GM18867 (cell line): ENCODE measurements around the gene OGDHL.
"Not testable (repeated sequence)": the region's sequence is repeated elsewhere in the genome, so short reads cannot be mapped to it uniquely, and the experiment has no call there.

Experiments used
- ATAC-seq: cut with Tn5 transposase; IDR thresholded peaks from one replicate; pipeline ENCODE4 v1.9.1; 2021; ENCODE audit warnings: mild to moderate bottlenecking, moderate library complexity; ENCODE audit not compliant: unreplicated experiment

The OGDHL gene

DNA sequence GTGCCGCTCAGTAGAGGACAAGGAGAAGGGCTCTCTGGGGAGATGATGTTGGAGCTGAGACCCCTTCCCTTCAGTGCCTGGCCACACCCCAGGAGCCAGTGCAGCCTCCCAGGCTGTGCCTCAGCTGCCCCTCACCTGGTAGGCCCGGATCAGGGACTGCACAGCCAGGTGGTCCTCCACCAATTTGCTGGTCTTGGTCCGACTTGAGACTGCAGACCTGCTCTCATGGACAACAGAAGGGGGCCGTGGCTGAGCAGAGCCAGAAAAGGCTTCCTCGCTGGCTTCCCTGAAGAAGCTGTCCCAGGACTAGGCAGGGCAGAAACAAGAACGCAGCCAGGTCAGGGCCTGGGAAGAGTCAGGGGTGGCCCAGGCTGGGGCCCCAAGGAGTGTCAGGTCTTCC is 5.5 kb downstream of the OGDHL start:
- no peak for ATAC-seq

DNA sequence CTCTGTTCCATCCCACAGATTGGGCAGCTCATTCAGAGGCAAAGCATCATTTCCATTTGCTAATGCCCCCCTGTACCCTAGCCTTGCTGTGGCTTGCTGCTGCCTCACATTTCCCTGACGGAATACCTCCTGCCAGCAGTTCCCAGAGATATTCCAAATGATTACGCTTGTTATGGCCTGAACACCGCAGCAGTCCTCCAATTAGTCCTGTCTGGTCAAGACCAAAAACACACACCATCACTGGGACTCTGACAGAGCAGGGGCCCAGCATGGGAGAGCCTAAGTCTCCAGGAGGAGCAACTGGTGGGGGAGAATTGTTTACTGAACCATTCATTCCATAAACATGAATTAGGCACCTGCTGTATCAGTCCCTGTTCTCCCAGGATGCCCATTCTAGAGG is 6.1 kb downstream of the OGDHL start:
- ATAC-seq: no peak

DNA sequence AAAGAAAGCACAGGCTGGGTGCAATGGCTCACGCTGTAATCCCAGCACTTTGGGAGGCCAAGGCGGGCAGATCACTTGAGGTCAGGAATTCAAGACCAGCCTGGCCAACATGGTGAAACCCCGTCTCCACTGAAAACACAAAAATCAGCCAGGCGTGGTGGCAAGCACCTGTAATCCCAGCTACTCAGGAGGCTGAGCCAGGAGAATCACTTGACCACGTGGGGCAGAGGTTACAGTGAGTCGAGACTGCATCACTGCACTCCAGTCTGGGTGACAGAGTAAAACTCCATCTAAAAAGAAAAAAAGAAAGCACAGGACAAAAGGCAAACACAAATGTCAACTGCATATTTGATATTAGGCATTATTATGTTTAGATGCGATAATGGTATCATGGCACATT is 7.2 kb downstream of the OGDHL start:
- ATAC-seq: not testable (repeated sequence)

DNA sequence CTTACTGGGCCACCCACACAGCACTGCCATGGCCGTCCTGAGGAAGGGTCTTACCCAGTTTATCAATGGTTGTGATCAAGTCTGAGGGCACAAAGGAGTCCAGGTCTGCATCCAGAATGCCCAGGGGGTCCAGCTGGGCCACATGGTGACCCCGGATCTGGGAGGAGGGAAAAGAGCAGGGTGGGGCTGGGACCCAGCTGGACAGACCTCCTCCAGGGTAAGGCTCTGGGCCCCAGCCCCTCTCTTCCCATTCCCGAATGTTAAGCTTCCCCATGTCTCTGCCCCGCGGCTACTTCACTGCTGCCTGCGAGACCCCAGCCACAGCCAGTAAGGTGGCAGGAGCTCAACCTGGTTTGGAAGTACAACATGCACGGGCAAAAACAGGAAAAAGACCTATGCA is 9.5 kb downstream of the OGDHL start:
- no peak for ATAC-seq

DNA sequence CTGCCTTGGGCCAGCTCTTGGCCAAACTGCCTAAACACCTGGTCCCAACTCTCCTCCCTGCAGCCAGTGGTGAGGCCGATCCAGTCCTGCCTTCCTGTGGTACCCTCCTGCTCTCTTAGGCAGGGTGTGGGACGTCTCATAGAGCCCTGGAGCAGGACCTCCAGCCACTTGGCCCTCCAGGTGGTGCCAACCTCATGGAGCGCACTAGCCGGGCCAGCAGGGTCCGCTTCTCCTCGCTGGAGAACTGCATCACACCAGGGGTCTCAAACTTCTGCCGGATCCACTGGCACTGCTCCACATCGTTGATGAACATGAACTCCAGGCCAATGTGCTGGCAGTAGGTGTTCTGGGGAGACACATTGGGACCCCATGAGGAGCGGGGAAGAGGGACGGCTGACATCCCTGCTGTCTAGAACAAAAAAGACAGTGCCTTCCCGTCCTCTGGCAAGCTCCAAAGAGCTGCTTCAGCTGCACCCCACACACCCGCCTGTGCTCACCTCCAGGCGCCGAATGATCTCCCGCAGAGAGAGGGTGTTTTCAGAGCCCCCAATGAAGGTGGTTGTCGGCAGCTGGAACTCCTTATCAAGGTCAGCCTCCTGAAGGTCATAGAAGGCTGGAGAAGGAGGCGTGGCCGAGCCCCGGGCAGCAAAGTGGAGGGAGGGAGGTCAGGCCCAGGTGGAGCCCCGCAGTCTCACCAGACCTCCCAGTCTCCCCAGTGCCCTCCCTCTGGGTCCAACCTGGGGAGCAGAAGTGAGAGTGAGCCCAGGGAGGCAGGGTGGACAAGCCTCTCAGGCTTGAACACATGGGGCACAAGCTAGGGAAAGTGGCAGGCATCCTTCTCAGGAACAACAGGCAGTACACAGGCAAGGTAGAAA is 10.2 kb downstream of the OGDHL start:
- ATAC-seq: no peak

DNA sequence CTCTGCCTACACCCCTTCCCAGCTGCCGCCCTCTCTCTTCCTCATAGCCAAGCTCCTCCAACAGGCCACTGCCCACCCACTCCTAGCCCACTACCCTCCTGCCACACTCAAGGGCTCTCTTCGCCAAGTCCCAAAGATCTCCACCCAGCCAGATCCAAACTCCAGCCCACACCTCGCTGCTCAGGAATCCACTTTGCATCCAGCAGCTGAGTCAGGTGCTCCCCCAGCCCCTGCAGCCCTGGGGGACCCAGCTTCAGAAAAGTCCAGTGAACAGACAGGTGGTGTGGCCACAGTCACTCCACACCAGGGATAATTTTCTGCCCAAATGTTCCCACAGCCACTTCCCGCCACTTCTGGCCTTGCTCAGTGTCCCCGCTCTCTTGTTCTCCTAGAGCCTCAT is 10.9 kb downstream of the OGDHL start:
- ATAC-seq: no peak

DNA sequence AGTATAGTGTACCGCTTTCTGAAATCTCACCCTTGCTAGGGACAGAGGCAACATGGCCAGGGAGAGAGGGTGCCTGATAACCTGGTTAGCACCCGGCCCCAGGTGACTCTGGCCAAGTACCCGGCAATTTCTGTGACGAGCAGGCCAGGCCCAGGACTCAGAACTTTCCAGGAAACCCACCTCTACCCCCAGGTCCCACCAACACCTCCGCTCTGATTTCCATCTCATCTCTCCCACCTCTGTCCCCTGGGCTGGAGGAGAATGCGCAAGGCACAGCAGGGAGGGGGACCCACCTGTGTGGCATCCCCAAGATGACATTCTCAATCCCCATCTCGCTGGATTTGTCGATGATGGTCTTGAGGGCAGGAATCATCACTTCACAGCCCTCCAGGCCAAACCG is 11.6 kb downstream of the OGDHL start:
- ATAC-seq: no peak

DNA sequence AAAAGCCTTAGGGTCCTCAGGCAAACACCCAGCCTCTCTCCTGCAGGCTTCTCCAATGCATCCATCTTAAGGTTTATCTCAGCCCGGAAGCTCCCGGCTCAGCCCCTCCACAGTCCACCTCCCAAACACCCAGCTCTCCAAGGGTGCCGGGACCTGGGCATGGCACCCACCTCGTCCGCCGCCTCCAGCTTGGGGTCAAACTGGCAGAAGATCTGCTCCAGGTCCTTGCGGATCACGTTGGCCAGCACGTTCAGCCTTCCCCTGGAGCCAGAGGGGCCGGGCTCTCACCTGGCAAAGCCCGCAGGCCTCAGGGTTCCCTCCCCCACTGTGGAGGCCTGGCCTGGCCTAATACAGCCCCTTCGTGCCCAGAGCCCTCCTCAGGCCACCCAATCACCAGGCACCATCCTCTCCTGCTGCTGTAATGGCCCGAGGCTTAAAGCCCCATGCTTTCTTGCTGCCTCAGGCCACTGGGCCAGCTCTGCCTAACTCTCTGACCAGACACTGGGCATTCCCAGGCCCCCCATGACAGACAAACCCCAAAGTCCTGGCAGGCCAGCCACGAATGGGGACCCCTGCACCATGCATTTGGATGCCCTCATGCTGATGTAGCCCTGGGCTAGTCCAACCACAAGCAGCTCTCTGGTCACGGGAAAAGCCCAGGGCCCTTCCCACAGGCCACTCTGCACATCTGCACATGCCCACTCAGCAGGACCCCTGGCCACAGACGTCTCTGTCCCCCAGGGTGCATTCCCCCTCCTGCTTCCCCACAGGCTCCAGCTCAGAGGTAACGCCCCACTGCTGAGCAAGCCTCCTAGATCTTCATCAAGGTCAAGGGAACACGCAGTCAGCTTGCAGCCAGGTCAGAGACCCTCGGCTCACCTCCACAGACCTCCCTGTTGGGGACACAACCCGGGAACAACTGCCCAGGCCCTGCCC is 12.3 kb downstream of the OGDHL start:
- ATAC-seq: no peak

DNA sequence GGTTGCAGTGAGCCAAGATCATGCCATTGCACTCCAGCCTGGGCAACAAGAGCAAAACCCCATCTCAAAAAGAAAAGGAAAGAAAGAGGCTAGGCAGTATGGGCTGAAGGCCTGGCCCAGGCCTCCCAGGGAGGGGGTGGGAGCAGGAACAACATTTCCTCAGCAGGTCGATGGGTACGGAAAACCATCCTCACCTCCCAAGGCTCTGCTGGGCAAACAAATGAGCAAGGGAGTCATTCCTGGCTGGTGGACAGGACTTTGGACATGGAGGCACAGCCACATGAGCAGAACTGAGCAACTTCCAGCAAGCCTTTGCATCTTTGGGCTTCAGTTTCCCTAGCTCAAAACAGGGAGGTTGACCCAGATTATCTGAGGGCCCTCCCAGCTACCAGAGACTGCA is 13.0 kb downstream of the OGDHL start:
- ATAC-seq: no peak

DNA sequence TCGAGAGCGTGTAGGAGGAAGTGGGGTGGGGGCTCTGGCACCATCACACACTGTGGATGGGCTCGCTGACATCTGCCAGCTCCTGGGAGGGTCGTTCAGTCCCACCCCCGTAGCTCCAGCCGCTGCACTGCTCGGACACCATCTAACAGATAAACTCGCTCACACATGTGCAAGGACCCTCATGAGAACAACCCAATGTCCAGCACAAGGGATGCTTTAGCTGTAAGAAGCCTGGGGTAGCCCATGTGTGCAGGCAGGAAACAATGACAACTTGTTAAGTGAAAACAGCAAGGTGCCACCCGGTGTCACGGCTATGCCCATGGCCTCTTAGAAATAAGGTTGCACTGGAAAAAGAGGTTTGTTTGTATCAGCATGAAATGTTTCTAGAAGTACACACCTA is 14.1 kb downstream of the OGDHL start:
- no peak for ATAC-seq

DNA sequence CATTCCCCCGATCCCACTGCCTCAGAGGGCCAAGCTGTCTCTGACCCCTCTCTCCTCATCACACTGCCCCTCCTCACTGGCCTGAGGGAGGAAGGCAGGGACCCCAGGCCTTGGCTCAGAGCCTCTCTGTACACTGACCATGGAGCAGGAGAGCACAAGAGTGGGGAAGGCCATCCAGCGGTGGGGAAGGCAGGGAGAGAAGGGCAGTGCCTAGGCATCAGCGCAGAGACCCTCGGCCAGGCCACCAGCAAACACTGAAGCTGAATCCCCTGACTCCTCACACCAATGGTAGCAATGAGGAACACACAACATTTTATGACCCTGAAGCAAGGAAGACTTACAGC is 14.8 kb downstream of the OGDHL start:
- no peak for ATAC-seq

DNA sequence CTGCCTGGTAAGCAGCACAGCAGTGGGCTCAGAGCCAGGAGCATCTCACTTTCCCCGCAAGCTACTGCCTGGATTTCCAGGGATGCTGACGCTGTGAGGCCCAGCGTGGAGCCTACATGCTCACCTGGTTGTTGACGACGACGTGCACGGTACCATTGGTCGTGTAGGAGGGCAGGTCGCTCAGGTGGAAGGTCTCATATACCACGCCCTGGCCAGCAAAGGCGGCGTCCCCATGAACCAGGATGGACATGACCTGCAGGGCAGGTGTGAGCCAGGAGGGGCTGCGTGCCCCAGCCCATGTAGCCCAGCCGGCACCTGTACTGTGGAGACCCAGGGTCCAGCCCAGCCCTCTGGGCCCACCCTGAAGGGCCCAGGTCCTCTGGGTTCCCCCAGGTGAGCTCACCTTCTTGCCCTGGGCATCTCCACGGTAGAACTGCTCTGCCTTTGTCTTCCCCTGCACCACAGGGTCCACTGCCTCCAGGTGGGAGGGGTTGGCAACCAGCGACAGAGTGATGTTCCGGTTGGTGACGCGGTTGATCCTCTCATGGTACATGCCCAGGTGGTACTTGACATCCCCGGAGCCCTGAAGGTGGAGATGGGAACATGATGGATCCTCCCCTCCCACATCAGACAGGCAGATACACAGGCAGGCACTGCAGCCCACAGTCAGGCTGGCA is 15.4 kb downstream of the OGDHL start:
- no peak for ATAC-seq

DNA sequence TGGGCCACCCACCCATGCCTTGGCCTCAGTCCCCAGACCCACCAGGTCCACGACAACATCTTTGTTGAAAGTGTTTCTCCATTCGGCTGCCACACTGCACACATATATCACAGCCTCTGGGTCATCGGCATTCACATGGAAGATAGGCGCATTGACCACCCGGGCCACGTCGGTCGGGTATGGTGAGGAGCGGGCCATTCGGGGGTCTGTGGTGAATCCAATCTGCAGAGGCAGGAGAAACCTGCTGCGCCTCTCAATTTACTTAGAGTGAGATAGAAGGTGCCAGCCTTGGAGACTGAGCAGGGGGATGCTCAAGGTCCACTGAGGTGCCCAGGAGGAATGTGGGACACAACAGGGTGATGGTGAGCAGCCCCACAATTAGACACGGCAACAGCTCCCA is 16.4 kb downstream of the OGDHL start:
- ATAC-seq: no peak

DNA sequence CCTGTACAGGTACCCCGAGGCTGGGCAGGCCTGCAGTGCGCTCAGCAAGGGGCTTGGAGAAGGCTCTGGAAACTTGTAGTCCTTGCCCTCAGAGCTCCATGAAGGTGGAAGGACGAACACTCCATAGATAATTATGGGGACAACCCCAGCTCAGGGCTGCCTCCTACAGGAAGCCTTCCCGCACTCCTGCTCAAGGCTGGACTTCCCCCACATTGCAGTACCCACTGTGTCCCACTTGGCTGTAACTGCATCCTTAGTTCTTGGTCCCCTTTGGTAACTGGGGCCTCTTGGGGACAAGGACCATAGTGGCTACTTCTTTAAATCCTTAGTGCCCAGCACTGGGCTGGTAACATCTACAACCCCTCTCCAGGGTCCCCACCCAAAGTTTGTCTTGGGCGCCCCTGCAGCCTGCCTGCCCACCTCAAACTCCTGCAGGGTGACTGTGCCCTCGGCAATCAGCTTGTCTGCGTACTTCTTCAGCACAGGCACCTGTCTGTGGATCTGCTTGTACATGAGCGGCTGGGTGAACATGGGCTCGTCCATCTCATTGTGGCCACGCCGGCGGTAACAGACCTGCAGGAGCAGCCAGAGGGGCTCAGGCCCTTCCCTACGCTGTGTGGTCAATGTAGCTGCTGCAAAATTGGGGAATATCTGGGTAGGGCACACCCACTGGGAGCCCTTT is 17.1 kb downstream of the OGDHL start:
- ATAC-seq: no peak

DNA sequence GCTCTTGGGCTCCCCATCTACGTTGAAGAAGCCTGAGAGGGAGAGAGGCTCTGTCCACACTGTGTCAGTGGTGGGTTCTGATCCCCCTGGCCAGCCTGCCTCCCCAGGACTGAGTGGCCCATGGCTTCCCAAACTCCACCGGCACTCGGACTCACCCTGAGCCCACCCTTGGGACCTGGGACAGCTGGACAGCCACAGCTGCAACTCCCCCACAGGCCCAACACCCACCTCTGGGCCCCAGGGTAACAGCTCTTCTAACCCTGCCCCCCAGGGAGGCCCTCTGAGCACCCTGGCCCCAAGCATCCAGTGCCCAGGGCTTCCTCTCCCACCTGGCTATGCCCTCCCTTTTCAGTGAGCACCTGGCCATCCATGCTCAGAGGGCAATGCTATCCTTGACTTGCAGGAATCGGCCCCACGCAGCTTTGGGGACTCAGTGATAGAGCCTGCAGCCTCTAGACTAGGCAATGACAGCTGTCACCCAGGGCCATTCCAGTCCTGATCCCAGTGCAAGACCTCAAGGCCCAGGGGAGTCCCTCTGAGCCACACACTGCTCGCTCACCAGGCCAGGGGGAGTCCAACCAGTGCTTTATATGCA is 17.9 kb downstream of the OGDHL start:
- ATAC-seq: no peak

DNA sequence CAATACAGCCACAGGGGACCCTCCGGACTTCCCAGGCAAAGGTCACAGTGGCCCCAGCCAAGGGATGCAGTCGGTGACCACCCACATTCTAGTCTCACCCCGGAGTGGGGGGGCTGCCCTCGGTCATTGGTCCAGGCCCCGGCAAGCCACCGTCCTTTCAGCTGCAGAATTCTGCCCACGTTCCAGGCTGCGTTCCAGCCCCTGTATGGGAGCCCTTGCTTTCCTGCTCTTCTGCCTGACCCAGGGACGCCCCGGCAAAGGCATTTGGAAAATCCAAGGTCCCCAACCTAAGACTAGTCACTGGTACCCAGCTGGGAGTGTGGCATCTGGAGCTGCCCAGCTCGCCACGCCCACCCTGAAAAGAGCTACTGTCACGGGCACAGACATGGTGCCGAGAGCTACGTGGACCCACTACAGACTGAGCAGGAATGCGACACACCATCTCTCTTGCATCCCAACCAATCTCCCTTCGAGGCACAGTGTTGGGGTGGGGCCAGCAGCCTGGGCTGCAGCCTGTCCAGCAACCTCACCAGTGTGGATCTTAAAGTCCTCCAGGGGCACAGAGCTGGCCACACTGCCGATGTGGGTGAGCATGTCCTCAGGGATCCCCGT is 18.6 kb downstream of the OGDHL start:
- ATAC-seq: no peak

DNA sequence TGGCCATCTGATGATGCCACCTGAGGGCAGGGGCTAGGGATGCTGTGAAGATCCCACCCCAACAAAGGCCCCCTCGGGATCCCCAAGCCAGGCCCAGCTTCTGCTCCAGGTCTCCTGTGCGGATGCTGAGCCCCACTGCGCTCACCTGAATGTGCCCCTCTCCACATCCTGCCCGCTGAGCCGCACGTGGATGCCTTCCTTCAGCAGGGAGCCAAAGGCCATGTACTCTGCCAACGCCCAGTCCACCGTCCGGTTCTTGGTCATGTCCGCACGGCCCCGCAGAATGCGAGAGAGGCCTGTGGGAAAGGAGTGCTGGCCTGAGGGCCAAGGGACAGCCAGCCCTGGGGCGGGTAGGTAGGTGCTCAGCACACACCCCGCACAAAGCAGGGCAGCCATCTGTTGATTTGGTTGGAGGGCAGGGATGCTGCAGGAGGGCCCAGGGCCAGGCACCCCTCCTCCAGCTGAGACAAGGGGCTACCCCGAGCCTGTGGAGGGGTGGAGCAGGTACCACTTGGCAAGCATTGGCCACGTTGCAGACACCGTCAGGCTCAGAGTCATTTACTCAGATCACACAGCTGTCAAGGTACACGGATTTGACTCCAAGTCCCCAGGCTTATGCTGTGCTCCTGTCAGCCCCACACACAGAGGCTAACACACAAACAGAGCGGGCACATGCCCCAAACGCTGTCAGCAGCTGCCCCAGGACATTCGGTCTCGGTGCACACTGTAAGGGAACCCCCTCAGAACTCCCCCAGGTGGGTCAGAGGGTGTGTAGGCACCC is 19.2 kb downstream of the OGDHL start:
- no peak for ATAC-seq

DNA sequence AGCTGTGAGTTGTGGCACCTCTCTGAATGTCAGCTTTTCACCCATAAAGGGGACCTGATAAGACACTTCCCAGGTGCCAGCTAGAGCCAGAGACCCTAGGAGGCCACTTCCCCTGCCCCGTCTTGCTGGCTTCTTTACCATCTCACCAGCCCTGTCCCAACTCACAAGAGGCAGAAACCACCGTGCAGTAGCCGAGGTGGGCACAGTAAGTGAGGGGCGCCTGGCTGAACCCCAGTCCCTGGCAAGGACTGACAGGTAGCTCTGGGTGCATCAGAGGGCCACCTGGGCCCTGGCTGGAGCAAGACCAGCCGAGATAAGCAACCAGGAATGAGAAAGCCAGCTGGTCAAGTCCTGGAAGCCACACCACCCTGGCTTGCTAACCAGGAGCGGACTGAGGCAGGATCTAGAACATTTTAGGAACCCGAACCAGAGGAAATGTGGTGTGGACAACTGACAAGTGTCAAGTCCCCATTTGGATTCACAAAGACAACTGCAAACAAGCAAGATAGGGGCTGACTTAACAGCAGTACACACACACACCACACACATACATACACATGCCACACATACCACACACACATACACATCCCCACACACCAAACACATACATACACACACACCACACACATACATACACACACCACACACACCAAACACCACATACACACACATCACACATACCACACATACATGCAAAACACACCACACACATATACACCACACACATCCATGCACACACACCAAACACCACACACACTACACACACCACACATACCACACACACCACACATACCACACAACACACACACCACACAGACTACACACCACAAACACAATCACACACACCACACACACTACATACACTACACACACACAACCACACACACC is 20.8 kb downstream of the OGDHL start:
- ATAC-seq: no peak
